ENCODE results near the gene PDXK. TPM values are rescaled to one million over a fixed set of nuclear protein-coding genes. Genes with fewer than 3 reads are reported as not detected.

Gene PDXK
- total and polyA plus RNA-seq, 2 of the 13 experiments (the other 11 are each of a cell fraction or from before 2014, with no cell fraction given) = 114 to 184 TPM

GRCh38 chr21:43703035-43703880 is 15.7 kb upstream of the PDXK start (continued):
- no peak for TF ChIP-seq ZBTB4 (CRISPR knock-in tag; IDR thresholded peaks at IDR 0.05; ENCODE audit: borderline replicate concordance)
- TF ChIP-seq ZNF276 (CRISPR knock-in tag; IDR thresholded peaks at IDR 0.05; ENCODE audit: low read depth) = no peak
- TF ChIP-seq DBP (CRISPR knock-in tag; IDR thresholded peaks at IDR 0.05; ENCODE audit: not compliant biosample characterization) = no peak
- peak; percentile 31; the same call in 1 of the 2 replicates for TF ChIP-seq ARNT2 (CRISPR knock-in tag; IDR thresholded peaks at IDR 0.05; ENCODE audit: low read depth)
- TF ChIP-seq FOXA3 (CRISPR knock-in tag; IDR thresholded peaks at IDR 0.05) = 0 out of 2 replicates have a peak, but pooled peaks have one; percentile 2
- TF ChIP-seq TEAD2 (CRISPR knock-in tag; IDR thresholded peaks at IDR 0.05) = no peak
- no peak for TF ChIP-seq ZNF605 (CRISPR knock-in tag; IDR thresholded peaks at IDR 0.05)
- no peak for TF ChIP-seq E2F2 (CRISPR knock-in tag; IDR thresholded peaks at IDR 0.05; ENCODE audit: borderline replicate concordance)
- no peak for TF ChIP-seq PAX8 (CRISPR knock-in tag; IDR thresholded peaks at IDR 0.05; ENCODE audit: borderline replicate concordance)
- no peak for TF ChIP-seq ADNP (CRISPR knock-in tag; IDR thresholded peaks at IDR 0.05)
- TF ChIP-seq ZNF143 (CRISPR knock-in tag; IDR thresholded peaks at IDR 0.05) = no peak
- no peak for TF ChIP-seq KIAA2018 (CRISPR knock-in tag; IDR thresholded peaks at IDR 0.05; ENCODE audit: borderline replicate concordance)

Data from HepG2 (cell line).